GM06990 (cell line): Measurements from ENCODE around the gene ITGA6.

ENCODE experiments used
- DNase-seq: peaks from one replicate; pipeline ENCODE4 v3.0.0-alpha.2; 2011; ENCODE audit not compliant: insufficient read length; ENCODE audit errors: extremely low read depth
- H3K27me3 ChIP-seq: replicated peaks from 2 replicates; pipeline ENCODE4 v1.6.0; 2011; ENCODE audit warnings: low read length; ENCODE audit not compliant: control insufficient read depth, insufficient read depth
- H3K36me3 ChIP-seq: 2 replicates; pipeline ENCODE4 v1.5.1; 2011; ENCODE audit warnings: low read length; ENCODE audit not compliant: control insufficient read depth, insufficient read depth
- H3K4me3 ChIP-seq: replicated peaks from 2 replicates; pipeline ENCODE4 v1.5.1; 2011; ENCODE audit warnings: low read depth, mild to moderate bottlenecking, control low read depth, low read length
- CTCF ChIP-seq: IDR thresholded peaks from 2 replicates; pipeline ENCODE4 v1.5.1; 2011; ENCODE audit warnings: low read length, control low read depth, mild to moderate bottlenecking, inconsistent platforms; ENCODE audit not compliant: insufficient read depth, poor library complexity, severe bottlenecking

The ITGA6 gene

GRCh38 chr2:172427990-172428831 is 825 bp downstream of the ITGA6 start:
- no peaks in the 10 kb centered on the region for H3K36me3 ChIP-seq
- peak; percentile 25 for TF ChIP-seq CTCF
- peak overlapping the region; percentile 52 for H3K4me3 ChIP-seq
- H3K27me3 ChIP-seq = peaks cover 4% of the 10 kb centered on the region; the same call in 1 of the 2 replicates
- peak; percentile 6 for DNase-seq

- Histone ChIP-seq H3K4me3 (no peak overlapping the region), H3K36me3 (no peaks in the 10 kb centered on the region), H3K27me3 (peaks cover 4% of the 10 kb centered on the region)
- no peak for TF ChIP-seq CTCF
- no peak for DNase-seq
These were observed 1.4 kb downstream of the ITGA6 start for GRCh38 chr2:172428832-172429210.

GRCh38 chr2:172429301-172429968 is 2.0 kb downstream of the ITGA6 start:
- DNase-seq = no peak
- Histone ChIP-seq H3K27me3 (peaks cover 3% of the 10 kb centered on the region), H3K4me3 (no peak overlapping the region), H3K36me3 (no peaks in the 10 kb centered on the region)
- no peak for TF ChIP-seq CTCF

- Histone ChIP-seq H3K36me3 (no peaks in the 10 kb centered on the region), H3K4me3 (no peak overlapping the region), H3K27me3 (peaks cover 3% of the 10 kb centered on the region)
- no peak for TF ChIP-seq CTCF
- no peak for DNase-seq
These were observed 2.6 kb downstream of the ITGA6 start for GRCh38 chr2:172430027-172430426.

- no peak for DNase-seq
- peaks cover 3% of the 10 kb centered on the region for H3K27me3 ChIP-seq
- no peaks in the 10 kb centered on the region for H3K36me3 ChIP-seq
These were observed 3.3 kb downstream of the ITGA6 start for GRCh38 chr2:172430678-172431077.

More at GRCh38 chr2:172430678-172431077, 3.3 kb downstream of the ITGA6 start:
- no peak for TF ChIP-seq CTCF
- H3K4me3 ChIP-seq = no peak overlapping the region
